ENCODE measurements around the gene POLD2.

Gene POLD2

DNA sequence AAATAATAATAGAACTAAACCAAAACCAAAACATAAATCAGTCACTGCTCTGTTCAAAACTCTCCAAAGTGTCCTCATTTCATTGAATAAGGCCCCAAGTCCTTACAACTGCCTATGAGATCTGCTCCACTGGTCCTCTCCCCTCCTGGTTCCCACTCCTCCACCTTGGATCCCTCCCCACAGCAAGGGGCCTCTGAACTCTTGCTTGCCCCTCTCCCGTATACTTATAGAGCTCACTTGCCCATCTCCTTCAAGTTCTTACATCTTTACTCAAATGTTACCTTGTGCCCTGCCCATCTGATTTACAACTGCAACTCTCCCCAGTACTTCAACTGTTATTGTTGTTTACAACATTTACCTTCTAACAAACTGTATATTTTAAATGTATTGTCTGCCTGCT is 819 bp downstream of the POLD2 start:
- no peak for DNase-seq (ENCODE audit: low read depth)
- TF ChIP-seq, protein P1, sequence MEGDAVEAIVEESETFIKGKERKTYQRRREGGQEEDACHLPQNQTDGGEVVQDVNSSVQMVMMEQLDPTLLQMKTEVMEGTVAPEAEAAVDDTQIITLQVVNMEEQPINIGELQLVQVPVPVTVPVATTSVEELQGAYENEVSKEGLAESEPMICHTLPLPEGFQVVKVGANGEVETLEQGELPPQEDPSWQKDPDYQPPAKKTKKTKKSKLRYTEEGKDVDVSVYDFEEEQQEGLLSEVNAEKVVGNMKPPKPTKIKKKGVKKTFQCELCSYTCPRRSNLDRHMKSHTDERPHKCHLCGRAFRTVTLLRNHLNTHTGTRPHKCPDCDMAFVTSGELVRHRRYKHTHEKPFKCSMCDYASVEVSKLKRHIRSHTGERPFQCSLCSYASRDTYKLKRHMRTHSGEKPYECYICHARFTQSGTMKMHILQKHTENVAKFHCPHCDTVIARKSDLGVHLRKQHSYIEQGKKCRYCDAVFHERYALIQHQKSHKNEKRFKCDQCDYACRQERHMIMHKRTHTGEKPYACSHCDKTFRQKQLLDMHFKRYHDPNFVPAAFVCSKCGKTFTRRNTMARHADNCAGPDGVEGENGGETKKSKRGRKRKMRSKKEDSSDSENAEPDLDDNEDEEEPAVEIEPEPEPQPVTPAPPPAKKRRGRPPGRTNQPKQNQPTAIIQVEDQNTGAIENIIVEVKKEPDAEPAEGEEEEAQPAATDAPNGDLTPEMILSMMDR (IDR thresholded peaks at IDR 0.05; ENCODE audit: low read depth, low read length, missing control alignments): no peak
- H3K4me3 ChIP-seq (ENCODE audit: low read depth, low read length): peak overlapping the region; percentile 81

DNA sequence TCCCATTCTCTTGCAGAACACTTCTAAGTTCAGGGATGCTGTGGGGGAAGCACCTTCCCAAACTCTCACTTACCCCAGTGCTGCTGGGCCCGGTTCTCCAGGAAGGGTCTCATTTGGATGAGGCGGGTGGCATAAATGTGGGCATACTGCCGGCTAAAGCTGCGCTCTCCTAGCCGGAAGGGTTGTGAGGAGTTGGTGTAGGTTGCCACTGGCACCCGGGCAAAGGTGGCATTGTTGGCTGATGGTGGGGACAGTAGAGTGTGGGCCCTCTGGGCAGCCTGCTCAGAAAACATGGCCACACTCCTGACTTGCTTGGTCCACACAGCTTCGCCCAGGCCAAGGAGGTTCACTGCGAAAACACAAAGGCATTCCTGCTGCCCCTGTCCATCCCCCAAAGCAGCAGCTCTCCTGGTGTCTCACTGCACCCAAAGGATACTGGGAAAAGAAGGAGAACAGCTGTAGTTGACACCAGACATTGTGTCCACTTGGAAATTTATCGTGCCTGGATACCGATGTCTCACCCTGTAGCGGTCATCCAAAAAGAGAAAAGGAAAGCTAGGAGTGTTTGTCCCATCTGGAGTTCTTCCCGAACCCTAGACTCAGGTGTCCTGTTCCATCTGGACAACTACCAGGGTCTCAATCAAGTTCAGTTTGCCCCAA is 1.5 kb downstream of the POLD2 start:
- no peak for DNase-seq (ENCODE audit: low read depth)
- H3K4me3 ChIP-seq (ENCODE audit: low read depth, low read length): peak overlapping the region; percentile 81; the same call in 1 of the 2 replicates
- TF ChIP-seq, protein P1 (IDR thresholded peaks at IDR 0.05; ENCODE audit: low read depth, low read length, missing control alignments): no peak

DNA sequence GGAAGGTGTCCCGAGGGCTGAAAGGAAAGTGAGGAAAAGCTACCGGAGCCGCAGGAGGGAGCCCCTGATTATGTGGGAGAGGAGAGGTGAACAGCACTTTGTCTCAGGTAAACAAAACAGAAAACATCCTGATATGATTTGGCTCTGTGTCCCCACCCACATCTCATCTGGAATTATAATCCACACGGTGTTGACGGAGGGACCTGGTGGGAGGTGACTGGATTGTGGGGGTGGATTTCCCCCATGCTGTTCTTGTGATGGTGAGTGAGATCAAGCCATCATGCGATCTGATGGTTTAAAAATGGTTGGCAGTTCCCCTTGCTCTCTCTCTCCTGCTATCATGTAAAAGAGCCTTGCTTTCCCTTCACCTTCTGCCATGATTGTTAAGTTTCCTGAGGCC is 3.0 kb downstream of the POLD2 start:
- no peak overlapping the region for H3K4me3 ChIP-seq (ENCODE audit: low read depth, low read length)
- no peak for DNase-seq (ENCODE audit: low read depth)
- TF ChIP-seq, protein P1 (IDR thresholded peaks at IDR 0.05; ENCODE audit: low read depth, low read length, missing control alignments): no peak

DNA sequence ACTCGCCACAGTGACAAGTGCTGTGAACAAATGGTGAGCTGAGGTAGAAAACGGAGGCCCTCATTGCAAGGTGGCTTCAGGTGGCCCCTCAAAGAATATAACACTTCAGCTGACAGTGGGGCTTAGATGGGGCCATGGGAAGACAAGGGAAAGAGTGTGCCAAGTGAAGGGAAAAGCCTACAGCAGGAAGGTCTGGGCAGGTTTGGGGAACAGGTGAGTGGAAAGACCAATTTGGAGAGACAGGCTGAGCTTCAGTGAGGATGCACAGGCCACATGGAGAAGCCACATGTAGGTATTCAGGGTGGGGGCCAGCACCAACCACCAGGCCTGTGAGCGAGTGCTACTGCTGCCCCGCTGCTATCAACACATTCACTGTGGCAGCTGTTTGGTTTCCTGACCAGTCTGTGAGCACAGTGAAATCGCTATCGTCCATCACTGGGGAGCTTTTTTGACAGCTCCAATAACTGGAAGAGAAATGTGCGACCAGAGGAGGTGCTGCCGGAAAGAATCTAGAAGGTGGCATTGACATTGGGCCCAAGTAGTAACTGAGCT is 3.4 kb downstream of the POLD2 start:
- TF ChIP-seq, protein P1 (IDR thresholded peaks at IDR 0.05; ENCODE audit: low read depth, low read length, missing control alignments): no peak
- H3K4me3 ChIP-seq (ENCODE audit: low read depth, low read length): no peak overlapping the region
- no peak for DNase-seq (ENCODE audit: low read depth)

DNA sequence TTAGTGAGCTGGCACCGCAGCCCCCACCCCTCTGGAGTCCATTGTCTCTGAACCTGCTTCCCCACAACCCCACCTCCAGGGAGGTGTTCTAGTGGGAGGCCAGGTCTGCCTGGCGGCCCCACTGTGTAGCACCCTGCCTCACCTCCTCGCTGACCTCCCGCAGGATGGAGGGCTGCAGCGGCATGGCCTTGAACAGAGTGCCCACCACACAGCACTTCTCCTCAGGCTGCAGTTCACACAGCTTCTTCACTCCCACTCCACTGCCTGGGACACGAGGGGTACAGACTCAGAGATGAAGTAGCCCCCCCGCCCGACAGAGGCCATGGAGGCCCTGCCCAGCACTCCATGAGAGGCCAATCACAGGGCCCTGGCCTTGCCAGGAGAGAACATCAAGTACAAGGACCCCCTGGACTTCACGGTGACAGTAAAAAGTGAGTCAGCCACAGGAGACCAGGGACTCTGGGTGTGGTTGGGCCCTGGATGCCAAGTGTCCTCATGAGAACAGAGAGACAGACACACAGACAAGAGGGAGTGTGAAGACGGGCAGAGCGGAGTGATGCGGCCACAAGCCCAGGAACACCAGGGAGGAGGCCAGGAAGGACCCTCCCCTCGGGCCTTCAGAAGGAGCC is 5.4 kb downstream of the POLD2 start:
- TF ChIP-seq, protein P1 (IDR thresholded peaks at IDR 0.05; ENCODE audit: low read depth, low read length, missing control alignments): no peak
- no peak overlapping the region for H3K4me3 ChIP-seq (ENCODE audit: low read depth, low read length)
- DNase-seq (ENCODE audit: low read depth): no peak

DNA sequence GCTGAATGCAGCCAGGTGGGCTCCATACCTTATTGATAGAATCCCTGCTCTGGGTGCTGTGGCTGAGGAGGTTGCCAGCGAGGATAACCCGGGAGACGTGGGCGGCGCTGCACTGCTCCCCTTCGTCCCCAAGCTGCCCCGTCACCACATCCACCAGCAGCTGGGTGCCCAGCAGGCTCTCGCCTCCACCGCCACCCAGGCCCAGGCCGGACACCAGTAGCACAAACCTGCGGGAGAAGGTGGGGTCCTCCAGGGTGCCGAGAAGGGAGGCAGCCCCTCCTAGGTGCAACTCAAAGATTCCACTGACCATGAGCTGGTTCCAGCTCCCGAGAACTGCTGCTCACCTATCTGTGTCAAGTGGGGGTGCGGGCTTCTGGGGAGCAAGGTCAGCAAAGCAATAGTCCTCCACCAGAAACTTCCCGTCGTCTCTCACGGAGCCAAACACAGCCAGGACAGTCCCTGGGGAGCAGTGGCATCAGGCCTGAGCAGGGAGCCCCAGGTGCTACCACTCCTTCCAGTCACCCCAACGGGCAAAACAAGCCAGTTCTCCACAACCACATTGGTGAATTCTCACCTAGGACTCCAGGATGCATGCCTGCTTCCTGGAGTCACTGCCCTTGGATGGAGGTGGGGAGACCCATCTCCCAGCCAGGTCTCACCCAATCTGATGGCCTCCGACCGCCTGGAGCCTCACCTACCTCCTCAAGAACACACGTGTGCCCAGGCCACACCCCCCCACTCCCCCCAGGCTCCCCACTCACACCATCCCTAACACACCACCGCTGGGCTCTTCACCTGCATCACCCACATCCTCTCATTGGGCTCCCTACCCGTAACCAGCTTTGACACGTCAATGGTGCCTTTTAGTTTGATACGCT is 6.3 kb downstream of the POLD2 start:
- TF ChIP-seq, protein P1 (IDR thresholded peaks at IDR 0.05; ENCODE audit: low read depth, low read length, missing control alignments): no peak
- DNase-seq (ENCODE audit: low read depth): no peak
- no peak overlapping the region for H3K4me3 ChIP-seq (ENCODE audit: low read depth, low read length)

Measured in GM12864 (cell line).